C4-2B (cell line): ENCODE results near the gene ACBD4.

Experiments used
- ZFX ChIP-seq: fragments of 450-650 bp; IDR thresholded peaks from 2 replicates; pipeline ENCODE4 v1.6.1; 2017
- TF ChIP-seq, protein P1 (sequence below): fragments of 450-650 bp; conservative IDR thresholded peaks from 2 replicates; pipeline ENCODE4 v1.5.1; 2017; ENCODE audit warnings: mild to moderate bottlenecking

DNA sequence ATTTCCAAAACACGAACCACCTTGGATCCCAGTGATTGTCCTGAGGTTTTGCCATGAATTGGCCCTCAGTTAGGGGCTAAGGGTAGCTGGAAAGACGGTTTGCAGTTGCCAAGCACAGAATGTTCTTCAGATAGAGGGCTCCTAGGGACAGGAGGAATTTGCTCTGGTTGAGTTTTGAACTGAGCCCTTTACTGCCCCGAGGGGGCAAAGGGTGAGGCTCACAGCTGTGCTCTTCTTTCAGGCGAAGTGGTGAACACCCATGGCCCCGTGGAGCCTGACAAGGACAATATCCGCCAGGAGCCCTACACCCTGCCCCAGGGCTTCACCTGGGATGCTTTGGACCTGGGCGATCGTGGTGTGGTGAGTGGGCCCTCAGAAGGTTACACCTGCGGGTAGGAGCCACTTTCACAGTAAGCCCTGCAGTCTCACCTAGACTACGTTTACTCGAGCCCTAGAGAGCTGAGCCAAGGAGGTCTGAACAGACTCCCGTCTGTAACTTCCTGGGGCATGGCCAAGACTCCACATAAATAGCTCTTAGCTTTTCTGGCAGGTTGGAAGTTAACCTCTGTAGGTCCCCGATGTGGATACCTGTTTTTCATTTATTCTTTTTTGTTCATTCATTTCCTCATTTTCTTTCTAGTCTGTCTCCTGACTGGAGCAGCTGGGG is 41.9 kb upstream of the ACBD4 start:
- TF ChIP-seq, protein P1, sequence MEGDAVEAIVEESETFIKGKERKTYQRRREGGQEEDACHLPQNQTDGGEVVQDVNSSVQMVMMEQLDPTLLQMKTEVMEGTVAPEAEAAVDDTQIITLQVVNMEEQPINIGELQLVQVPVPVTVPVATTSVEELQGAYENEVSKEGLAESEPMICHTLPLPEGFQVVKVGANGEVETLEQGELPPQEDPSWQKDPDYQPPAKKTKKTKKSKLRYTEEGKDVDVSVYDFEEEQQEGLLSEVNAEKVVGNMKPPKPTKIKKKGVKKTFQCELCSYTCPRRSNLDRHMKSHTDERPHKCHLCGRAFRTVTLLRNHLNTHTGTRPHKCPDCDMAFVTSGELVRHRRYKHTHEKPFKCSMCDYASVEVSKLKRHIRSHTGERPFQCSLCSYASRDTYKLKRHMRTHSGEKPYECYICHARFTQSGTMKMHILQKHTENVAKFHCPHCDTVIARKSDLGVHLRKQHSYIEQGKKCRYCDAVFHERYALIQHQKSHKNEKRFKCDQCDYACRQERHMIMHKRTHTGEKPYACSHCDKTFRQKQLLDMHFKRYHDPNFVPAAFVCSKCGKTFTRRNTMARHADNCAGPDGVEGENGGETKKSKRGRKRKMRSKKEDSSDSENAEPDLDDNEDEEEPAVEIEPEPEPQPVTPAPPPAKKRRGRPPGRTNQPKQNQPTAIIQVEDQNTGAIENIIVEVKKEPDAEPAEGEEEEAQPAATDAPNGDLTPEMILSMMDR = no peak
- no peak for TF ChIP-seq ZFX
